Ishikawa (cell line): ENCODE measurements around the gene C16orf74.

ENCODE experiments used
- CEBPB ChIP-seq: IDR thresholded peaks from 2 replicates; pipeline ENCODE4 v1.6.1; 2012
- CREB1 ChIP-seq: IDR thresholded peaks from 2 replicates; pipeline ENCODE4 v1.6.1; 2012; ENCODE audit warnings: low read depth
- EGR1 ChIP-seq: IDR thresholded peaks from 2 replicates; pipeline ENCODE4 v1.6.1; 2012
- EP300 ChIP-seq: IDR thresholded peaks from 2 replicates; pipeline ENCODE4 v1.6.1; 2012; ENCODE audit warnings: borderline replicate concordance
- FOXM1 ChIP-seq: IDR thresholded peaks from 2 replicates; pipeline ENCODE4 v1.6.1; 2012; ENCODE audit warnings: low read depth, borderline replicate concordance
- MAX ChIP-seq: IDR thresholded peaks from 2 replicates; pipeline ENCODE4 v1.6.1; 2012
- NFIC ChIP-seq: IDR thresholded peaks from 2 replicates; pipeline ENCODE4 v1.6.1; 2012
- RAD21 ChIP-seq: IDR thresholded peaks from 2 replicates; pipeline ENCODE4 v1.6.1; 2012; ENCODE audit warnings: low read depth
- TAF1 ChIP-seq: IDR thresholded peaks from 2 replicates; pipeline ENCODE4 v1.6.1; 2012; ENCODE audit warnings: low read depth, mild to moderate bottlenecking
- TCF12 ChIP-seq: IDR thresholded peaks from 2 replicates; pipeline ENCODE4 v1.6.1; 2012; ENCODE audit warnings: low read depth
- TEAD4 ChIP-seq: IDR thresholded peaks from 2 replicates; pipeline ENCODE4 v1.6.1; 2012
- YY1 ChIP-seq: IDR thresholded peaks from 2 replicates; pipeline ENCODE4 v1.6.1; 2012; ENCODE audit warnings: low read depth
- ZBTB7A ChIP-seq: IDR thresholded peaks from 2 replicates; pipeline ENCODE4 v1.6.1; 2012; ENCODE audit warnings: low read depth
- TF ChIP-seq, protein P1 (sequence below): IDR thresholded peaks from 2 replicates; pipeline ENCODE4 v1.6.1; 2012
- TF ChIP-seq, protein P2 (sequence below): IDR thresholded peaks from 2 replicates; pipeline ENCODE4 v1.6.1; 2012; ENCODE audit warnings: low read depth, mild to moderate bottlenecking

The C16orf74 gene

GRCh38 chr16:85704011-85704410, 46.9 kb downstream of the C16orf74 start:
- TF ChIP-seq TAF1 (no peak), EP300 (no peak), ZBTB7A (no peak)

DNA sequence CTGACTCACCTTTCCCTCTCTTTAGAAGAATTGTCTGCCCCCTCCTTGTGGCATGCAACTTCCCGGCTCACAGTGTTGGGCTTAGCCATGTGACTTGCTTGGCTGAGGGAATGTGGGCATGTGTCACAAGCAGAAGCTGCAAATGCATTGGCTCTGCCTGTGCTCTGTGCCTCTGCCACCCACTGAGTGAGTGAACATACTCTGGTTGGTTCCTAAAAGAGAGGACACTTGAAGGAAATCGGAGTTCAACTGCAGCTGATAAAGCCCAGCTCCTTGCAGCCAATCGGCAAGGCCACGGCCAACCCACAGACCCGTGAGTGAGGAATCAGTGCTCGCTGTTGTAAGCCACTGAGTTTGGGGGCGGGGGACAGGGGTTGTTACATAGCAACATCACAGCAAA, 51.3 kb downstream of the C16orf74 start:
- TF ChIP-seq, protein P1, sequence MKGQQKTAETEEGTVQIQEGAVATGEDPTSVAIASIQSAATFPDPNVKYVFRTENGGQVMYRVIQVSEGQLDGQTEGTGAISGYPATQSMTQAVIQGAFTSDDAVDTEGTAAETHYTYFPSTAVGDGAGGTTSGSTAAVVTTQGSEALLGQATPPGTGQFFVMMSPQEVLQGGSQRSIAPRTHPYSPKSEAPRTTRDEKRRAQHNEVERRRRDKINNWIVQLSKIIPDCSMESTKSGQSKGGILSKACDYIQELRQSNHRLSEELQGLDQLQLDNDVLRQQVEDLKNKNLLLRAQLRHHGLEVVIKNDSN, result peak; percentile 81
- TF ChIP-seq MAX, result peak; percentile 56
- no peak for TF ChIP-seq TCF12
- TF ChIP-seq EP300, result no peak

GRCh38 chr16:85698935-85699558, 51.8 kb downstream of the C16orf74 start:
- TF ChIP-seq ZBTB7A (no peak), TAF1 (no peak), RAD21 (no peak), TCF12 (no peak), CEBPB (no peak), EGR1 (no peak), EP300 (no peak), CREB1 (no peak), MAX (no peak), YY1 (no peak)
- TF ChIP-seq, protein P2, sequence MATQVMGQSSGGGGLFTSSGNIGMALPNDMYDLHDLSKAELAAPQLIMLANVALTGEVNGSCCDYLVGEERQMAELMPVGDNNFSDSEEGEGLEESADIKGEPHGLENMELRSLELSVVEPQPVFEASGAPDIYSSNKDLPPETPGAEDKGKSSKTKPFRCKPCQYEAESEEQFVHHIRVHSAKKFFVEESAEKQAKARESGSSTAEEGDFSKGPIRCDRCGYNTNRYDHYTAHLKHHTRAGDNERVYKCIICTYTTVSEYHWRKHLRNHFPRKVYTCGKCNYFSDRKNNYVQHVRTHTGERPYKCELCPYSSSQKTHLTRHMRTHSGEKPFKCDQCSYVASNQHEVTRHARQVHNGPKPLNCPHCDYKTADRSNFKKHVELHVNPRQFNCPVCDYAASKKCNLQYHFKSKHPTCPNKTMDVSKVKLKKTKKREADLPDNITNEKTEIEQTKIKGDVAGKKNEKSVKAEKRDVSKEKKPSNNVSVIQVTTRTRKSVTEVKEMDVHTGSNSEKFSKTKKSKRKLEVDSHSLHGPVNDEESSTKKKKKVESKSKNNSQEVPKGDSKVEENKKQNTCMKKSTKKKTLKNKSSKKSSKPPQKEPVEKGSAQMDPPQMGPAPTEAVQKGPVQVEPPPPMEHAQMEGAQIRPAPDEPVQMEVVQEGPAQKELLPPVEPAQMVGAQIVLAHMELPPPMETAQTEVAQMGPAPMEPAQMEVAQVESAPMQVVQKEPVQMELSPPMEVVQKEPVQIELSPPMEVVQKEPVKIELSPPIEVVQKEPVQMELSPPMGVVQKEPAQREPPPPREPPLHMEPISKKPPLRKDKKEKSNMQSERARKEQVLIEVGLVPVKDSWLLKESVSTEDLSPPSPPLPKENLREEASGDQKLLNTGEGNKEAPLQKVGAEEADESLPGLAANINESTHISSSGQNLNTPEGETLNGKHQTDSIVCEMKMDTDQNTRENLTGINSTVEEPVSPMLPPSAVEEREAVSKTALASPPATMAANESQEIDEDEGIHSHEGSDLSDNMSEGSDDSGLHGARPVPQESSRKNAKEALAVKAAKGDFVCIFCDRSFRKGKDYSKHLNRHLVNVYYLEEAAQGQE, result no peak
- TF ChIP-seq, protein P1, result no peak

- TF ChIP-seq, protein P2, result no peak
- TF ChIP-seq TEAD4 (no peak), FOXM1 (no peak), CEBPB (no peak), MAX (no peak), NFIC (no peak), EP300 (no peak)
Measured at GRCh38 chr16:85698459-85698891, 52.4 kb downstream of the C16orf74 start.

GRCh38 chr16:85697431-85697830, 53.5 kb downstream of the C16orf74 start:
- no peak for TF ChIP-seq YY1
- TF ChIP-seq, protein P2, result no peak
- no peak for TF ChIP-seq ZBTB7A
- TF ChIP-seq CREB1, result no peak
- no peak for TF ChIP-seq TCF12
- no peak for TF ChIP-seq EGR1
- TF ChIP-seq TAF1, result no peak
